CD8-positive, alpha-beta memory T cell (primary cell): Measurements from ENCODE around the gene OGFOD2. TPM values are rescaled to one million over a fixed set of nuclear protein-coding genes. Genes with fewer than 3 reads are reported as not detected.

Source experiments
- CTCF ChIA-PET: fragments of 350-600 bp; sonication (Branson Sonifier 250); formaldehyde crosslinking; loops from one replicate; lab custom pipeline; 2021; ENCODE audit warnings: antibody characterized with exemption; lab: Charles Lee
- POLR2A ChIA-PET: fragments of 350-600 bp; sonication (Branson Sonifier 250); formaldehyde crosslinking; loops from one replicate; lab custom pipeline; 2021; ENCODE audit warnings: antibody characterized with exemption; lab: Charles Lee
- DNase-seq, 5 donors: peaks; one replicate each; pipeline versions ENCODE4 v3.0.0 to v3.0.0-alpha.2; 2020 to 2022; ENCODE audit warnings: mixed read lengths in 1 of 5
- H3K27ac ChIP-seq: one replicate; pipeline ENCODE4 v1.7.0; 2013; ENCODE audit warnings: low read depth, mild to moderate bottlenecking, low read length, moderate library complexity
- H3K27me3 ChIP-seq: 2 replicates; pipeline ENCODE4 v1.7.0; 2013; ENCODE audit warnings: low read length, mild to moderate bottlenecking; ENCODE audit not compliant: insufficient read depth, poor library complexity, severe bottlenecking
- H3K36me3 ChIP-seq: 2 replicates; pipeline ENCODE4 v1.7.0; 2013; ENCODE audit warnings: mild to moderate bottlenecking, low read length, moderate library complexity; ENCODE audit not compliant: insufficient read depth
- H3K4me1 ChIP-seq: 2 replicates; pipeline ENCODE4 v1.7.0; 2013; ENCODE audit warnings: mild to moderate bottlenecking, low read length, moderate library complexity; ENCODE audit not compliant: insufficient read depth
- H3K4me3 ChIP-seq: 2 replicates; pipeline ENCODE4 v1.7.0; 2013; ENCODE audit warnings: mild to moderate bottlenecking, low read length
- H3K9me3 ChIP-seq: 2 replicates; pipeline ENCODE4 v1.7.0; 2013; ENCODE audit warnings: mild to moderate bottlenecking, low read length
- H3K27ac Mint-ChIP-seq, 8 donors: one replicate each; pipeline ENCODE4 v1.8.0; 2020 to 2021; ENCODE audit warnings: mixed read lengths in 8 of 8, mild to moderate bottlenecking in 6 of 8, inconsistent platforms in 3 of 8, moderate library complexity in 3 of 8
- H3K27me3 Mint-ChIP-seq, 2 donors: one replicate each; pipeline ENCODE4 v1.8.0; 2020 to 2021; ENCODE audit warnings: mixed read lengths in 2 of 2, mild to moderate bottlenecking in 1 of 2, moderate library complexity in 1 of 2
- H3K36me3 Mint-ChIP-seq, 3 donors: one replicate each; pipeline ENCODE4 v1.8.0; 2020 to 2021; ENCODE audit warnings: mixed read lengths in 3 of 3, inconsistent platforms in 1 of 3, mild to moderate bottlenecking in 1 of 3
- H3K4me1 Mint-ChIP-seq, 3 donors: one replicate each; pipeline ENCODE4 v1.8.0; 2020 to 2021; ENCODE audit warnings: mixed read lengths in 3 of 3, inconsistent platforms in 1 of 3, mild to moderate bottlenecking in 1 of 3
- H3K4me3 Mint-ChIP-seq, 7 donors: one replicate each; pipeline ENCODE4 v1.8.0; 2020 to 2021; ENCODE audit warnings: mixed read lengths in 7 of 7, mild to moderate bottlenecking in 6 of 7, moderate library complexity in 4 of 7, inconsistent platforms in 2 of 7
- H3K9me3 Mint-ChIP-seq, 5 donors: one replicate each; pipeline ENCODE4 v1.8.0; 2020 to 2022; ENCODE audit warnings: mixed read lengths in 5 of 5, mild to moderate bottlenecking in 3 of 5, moderate library complexity in 2 of 5, inconsistent platforms in 1 of 5
- polyA plus RNA-seq: library from polyadenylated mRNA; unstranded; fragments of 300-500 nt; fragmentation: Illumina TruSeq; gene quantifications from one replicate; pipeline ENCODE4 v1.2.3, GENCODE V29; 2021
- total RNA-seq, 2 experiments: library from RNA; stranded (reverse); gene quantifications; one replicate each; pipeline ENCODE4 v1.2.3, GENCODE V29; 2021

OGFOD2 gene
- total and polyA plus RNA-seq, 3 experiments from 2014 or later: 14.9 to 29.5 (median 27.7) TPM

- Mint-ChIP-seq H3K4me1 (peaks cover 22 to 27% (median 25%) of the 10 kb centered on the region in 3 donors), H3K9me3 (no peaks in the 10 kb centered on the region), H3K27ac (peak overlapping the region in 6 of 8 donors; percentile 15 to 75 (median 59)), H3K36me3 (peaks cover 0 to 2% (median 0%) of the 10 kb centered on the region in 3 donors), H3K27me3 (no peaks in the 10 kb centered on the region), H3K4me3 (peak overlapping the region in 1 of 7 donors; percentile 52)
- peak in 4 of 5 donors; percentile 31 to 78 (median 40) for DNase-seq
- no peak overlapping the region for H3K4me3 ChIP-seq
- POLR2A ChIA-PET: interaction anchor here (1.1 kb wide), 1 partner anchor 75 kb away, joined by 3 read pairs; no protein-coding TSS in a partner anchor
- H3K9me3 ChIP-seq: no peaks in the 10 kb centered on the region
- CTCF ChIA-PET: interaction anchor here (1.0 to 13.5 kb wide), 5 partner anchors 47 to 152 kb away, joined by 5 to 162 read pairs (median 8); no protein-coding TSS in a partner anchor
- no peaks in the 10 kb centered on the region for H3K27me3 ChIP-seq
- H3K27ac ChIP-seq: peak overlapping the region; percentile 39
- H3K36me3 ChIP-seq: no peaks in the 10 kb centered on the region
- H3K4me1 ChIP-seq: peaks cover 6% of the 10 kb centered on the region
Observed at GRCh38 chr12:122946690-122947341, 28.2 kb upstream of the OGFOD2 start.

GRCh38 chr12:122947352-122947792, 27.7 kb upstream of the OGFOD2 start:
- POLR2A ChIA-PET: interaction anchor here (1.1 kb wide), 1 partner anchor 75 kb away, joined by 3 read pairs; no protein-coding TSS in a partner anchor
- Histone ChIP-seq H3K4me1 (peaks cover 6% of the 10 kb centered on the region), H3K27me3 (no peaks in the 10 kb centered on the region), H3K27ac (peak overlapping the region; percentile 39), H3K36me3 (no peaks in the 10 kb centered on the region), H3K4me3 (no peak overlapping the region), H3K9me3 (no peaks in the 10 kb centered on the region)
- Mint-ChIP-seq H3K36me3 (peaks cover 0 to 2% (median 0%) of the 10 kb centered on the region in 3 donors), H3K27me3 (no peaks in the 10 kb centered on the region), H3K4me1 (peaks cover 25 to 29% (median 26%) of the 10 kb centered on the region in 3 donors), H3K9me3 (no peaks in the 10 kb centered on the region), H3K27ac (peak overlapping the region in 4 of 8 donors; percentile 15 to 86 (median 60)), H3K4me3 (peak overlapping the region in 1 of 7 donors; percentile 52)
- CTCF ChIA-PET: interaction anchor here (0.6 to 13.5 kb wide), 5 partner anchors 16 to 153 kb away, joined by 3 to 162 read pairs (median 8); no protein-coding TSS in a partner anchor
- no peak for DNase-seq

GRCh38 chr12:122948605-122949004, 26.4 kb upstream of the OGFOD2 start:
- POLR2A ChIA-PET: interaction anchor here (0.6 kb wide), 1 partner anchor 59 kb away, joined by 4 read pairs; no protein-coding TSS in a partner anchor
- no peaks in the 10 kb centered on the region for H3K9me3 ChIP-seq

GRCh38 chr12:122949405-122949804, 25.6 kb upstream of the OGFOD2 start:
- Histone ChIP-seq H3K36me3 (no peaks in the 10 kb centered on the region), H3K4me1 (peaks cover 6% of the 10 kb centered on the region), H3K9me3 (no peaks in the 10 kb centered on the region), H3K4me3 (no peak overlapping the region), H3K27me3 (no peaks in the 10 kb centered on the region), H3K27ac (no peak overlapping the region)
- H3K9me3 Mint-ChIP-seq: no peaks in the 10 kb centered on the region
- ChIA-PET CTCF (interaction anchor here (1.2 to 13.5 kb wide), 4 partner anchors 77 to 289 kb away, joined by 3 to 162 read pairs (median 24); no protein-coding TSS in a partner anchor), POLR2A (no interaction called here)
- DNase-seq: no peak
- peak overlapping the region in 1 of 8 donors; percentile 56 for H3K27ac Mint-ChIP-seq
- peaks cover 16 to 18% (median 18%) of the 10 kb centered on the region in 3 donors for H3K4me1 Mint-ChIP-seq
- no peak overlapping the region for H3K4me3 Mint-ChIP-seq
- H3K27me3 Mint-ChIP-seq: no peaks in the 10 kb centered on the region
- peaks cover 0 to 2% (median 0%) of the 10 kb centered on the region in 3 donors for H3K36me3 Mint-ChIP-seq

More at GRCh38 chr12:122948605-122949004, 26.4 kb upstream of the OGFOD2 start:
- Histone ChIP-seq H3K4me1 (peaks cover 6% of the 10 kb centered on the region), H3K4me3 (no peak overlapping the region), H3K27me3 (no peaks in the 10 kb centered on the region), H3K27ac (no peak overlapping the region), H3K36me3 (no peaks in the 10 kb centered on the region)
- Mint-ChIP-seq H3K4me3 (no peak overlapping the region), H3K9me3 (no peaks in the 10 kb centered on the region), H3K27ac (peak overlapping the region in 2 of 8 donors; percentile 24 to 47), H3K4me1 (peaks cover 16 to 19% (median 18%) of the 10 kb centered on the region in 3 donors), H3K27me3 (no peaks in the 10 kb centered on the region), H3K36me3 (peaks cover 0 to 2% (median 0%) of the 10 kb centered on the region in 3 donors)
- DNase-seq: no peak
- CTCF ChIA-PET: interaction anchor here (7.7 to 13.5 kb wide), 2 partner anchors 89 to 154 kb away, joined by 45 to 162 read pairs; no protein-coding TSS in a partner anchor

- H3K9me3 ChIP-seq: no peaks in the 10 kb centered on the region
- peaks cover 16 to 18% (median 18%) of the 10 kb centered on the region in 3 donors for H3K4me1 Mint-ChIP-seq
- no peak overlapping the region for H3K4me3 Mint-ChIP-seq
- H3K27ac ChIP-seq: no peak overlapping the region
- H3K36me3 Mint-ChIP-seq: peaks cover 0 to 2% (median 0%) of the 10 kb centered on the region in 3 donors
- no peaks in the 10 kb centered on the region for H3K9me3 Mint-ChIP-seq
- H3K36me3 ChIP-seq: no peaks in the 10 kb centered on the region
- ChIA-PET CTCF (interaction anchor here (1.2 to 13.5 kb wide), 4 partner anchors 78 to 289 kb away, joined by 3 to 162 read pairs (median 24); no protein-coding TSS in a partner anchor), POLR2A (no interaction called here)
- H3K4me1 ChIP-seq: peaks cover 6% of the 10 kb centered on the region
- no peak for DNase-seq
- H3K27ac Mint-ChIP-seq: no peak overlapping the region
- no peak overlapping the region for H3K4me3 ChIP-seq
- H3K27me3 ChIP-seq: no peaks in the 10 kb centered on the region
- no peaks in the 10 kb centered on the region for H3K27me3 Mint-ChIP-seq
Observed at GRCh38 chr12:122949816-122950675, 25.0 kb upstream of the OGFOD2 start.

- no peaks in the 10 kb centered on the region for H3K27me3 ChIP-seq
- no peaks in the 10 kb centered on the region for H3K9me3 Mint-ChIP-seq
- H3K36me3 Mint-ChIP-seq: peaks cover 0 to 2% (median 0%) of the 10 kb centered on the region in 3 donors
- ChIA-PET CTCF (interaction anchor here (0.7 to 13.5 kb wide), 7 partner anchors 10 to 157 kb away, joined by 3 to 162 read pairs (median 4); no protein-coding TSS in a partner anchor), POLR2A (no interaction called here)
- DNase-seq: no peak
- peaks cover 13 to 16% (median 16%) of the 10 kb centered on the region in 3 donors for H3K4me1 Mint-ChIP-seq
- H3K4me1 ChIP-seq: peaks cover 6% of the 10 kb centered on the region
- H3K4me3 Mint-ChIP-seq: no peak overlapping the region
- no peaks in the 10 kb centered on the region for H3K27me3 Mint-ChIP-seq
- H3K36me3 ChIP-seq: no peaks in the 10 kb centered on the region
- H3K27ac Mint-ChIP-seq: no peak overlapping the region
- H3K27ac ChIP-seq: no peak overlapping the region
- no peaks in the 10 kb centered on the region for H3K9me3 ChIP-seq
- no peak overlapping the region for H3K4me3 ChIP-seq
Observed at GRCh38 chr12:122951406-122951805, 23.6 kb upstream of the OGFOD2 start.
